ENCODE data around the gene JMJD8. TPM values are rescaled to one million over a fixed set of nuclear protein-coding genes. Genes with fewer than 3 reads are reported as not detected.

JMJD8 gene
- total RNA-seq: 26.1 and 34.5 TPM in 2 replicates

DNA sequence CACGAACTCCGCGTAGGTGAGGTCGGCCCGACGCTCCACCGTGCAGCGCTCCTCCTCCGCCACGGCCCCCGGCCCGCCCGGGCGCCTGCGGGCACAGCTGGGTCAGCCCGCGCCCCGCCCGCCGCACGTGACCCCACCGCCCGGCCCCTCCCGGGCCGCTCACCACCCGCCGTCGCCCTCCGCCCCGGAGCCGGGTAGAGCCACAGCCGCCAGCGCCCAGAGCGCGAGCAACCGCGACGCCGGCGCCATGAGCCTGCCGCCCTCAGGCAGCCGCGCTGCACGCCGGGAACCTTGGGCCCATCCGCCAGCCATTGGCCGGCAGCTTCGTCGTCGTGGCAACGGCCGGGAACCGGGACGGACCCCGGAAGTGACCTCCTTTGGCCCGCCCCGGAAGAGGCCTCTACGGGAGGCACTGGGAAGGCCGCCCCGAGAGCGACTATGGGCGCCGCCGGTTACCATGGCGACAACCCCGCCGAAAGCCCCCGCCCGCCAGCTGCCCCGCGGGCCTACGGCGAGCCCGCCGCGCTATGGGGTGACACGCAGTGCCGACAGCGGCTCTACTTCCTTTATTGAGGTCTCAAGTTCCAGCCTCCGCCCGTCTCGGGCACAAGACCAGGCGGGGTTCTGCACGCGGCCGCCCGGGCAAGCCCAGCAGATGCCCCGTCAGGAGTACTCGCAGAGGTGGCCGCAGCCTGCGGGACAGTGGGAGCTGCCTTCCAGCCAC, at the start of gene JMJD8:
TSS of gene JMJD8 (minus strand) at position 264 of the 724 bp plus-strand sequence. CDS start at position 249, 15 bp downstream.

DNA sequence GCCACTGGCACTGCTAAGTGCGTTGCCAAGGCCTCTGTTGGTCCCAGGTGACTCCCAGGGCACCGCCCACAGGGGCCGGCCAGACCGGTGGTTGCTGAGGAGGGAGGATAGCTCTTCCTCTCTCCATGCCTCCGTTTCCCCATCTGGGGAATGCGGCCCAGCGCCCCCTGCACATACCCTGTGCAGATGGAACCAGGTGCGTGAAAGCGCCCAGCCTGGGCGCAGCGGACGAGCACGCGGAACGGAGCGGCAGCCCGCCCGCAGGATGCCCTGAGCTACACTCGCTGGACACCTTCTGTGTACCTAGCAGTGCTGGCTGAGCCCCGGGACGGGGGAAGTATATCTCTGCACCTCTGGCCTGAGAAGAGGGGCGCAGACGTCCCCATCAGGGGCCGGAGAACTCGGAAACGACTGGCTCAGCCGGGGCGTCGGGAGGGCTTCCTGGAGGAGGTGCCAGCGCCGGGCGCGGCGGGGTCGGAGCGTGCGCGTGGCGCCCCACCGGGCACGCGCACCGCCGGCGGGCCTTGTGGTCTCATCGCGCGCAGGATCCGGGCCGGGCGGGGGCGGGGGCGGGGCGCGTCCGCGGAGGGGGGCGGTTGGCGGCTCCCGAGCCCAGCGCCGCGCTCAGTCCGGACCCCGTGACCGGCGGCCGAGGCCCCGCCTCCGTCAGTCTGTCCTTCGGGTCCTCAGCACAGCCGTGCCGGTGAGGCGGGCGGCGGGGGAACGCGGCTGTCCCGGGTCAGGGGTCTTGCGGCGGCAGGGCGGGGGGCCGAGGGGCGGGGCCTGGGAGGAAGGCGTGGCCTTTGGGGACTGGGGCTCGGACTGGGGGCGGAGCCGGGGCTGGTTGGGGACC, 42.5 kb upstream of the JMJD8 start, which contains the start of the genes CCDC78 and HAGHL:
TSS of gene CCDC78 (minus strand) at position 6 of the 853 bp plus-strand sequence. CDS start 76 bp downstream, outside the sequence.
TSS of gene HAGHL (plus strand) at position 669 of the 853 bp plus-strand sequence. CDS start 404 bp downstream, outside the sequence.

DNA sequence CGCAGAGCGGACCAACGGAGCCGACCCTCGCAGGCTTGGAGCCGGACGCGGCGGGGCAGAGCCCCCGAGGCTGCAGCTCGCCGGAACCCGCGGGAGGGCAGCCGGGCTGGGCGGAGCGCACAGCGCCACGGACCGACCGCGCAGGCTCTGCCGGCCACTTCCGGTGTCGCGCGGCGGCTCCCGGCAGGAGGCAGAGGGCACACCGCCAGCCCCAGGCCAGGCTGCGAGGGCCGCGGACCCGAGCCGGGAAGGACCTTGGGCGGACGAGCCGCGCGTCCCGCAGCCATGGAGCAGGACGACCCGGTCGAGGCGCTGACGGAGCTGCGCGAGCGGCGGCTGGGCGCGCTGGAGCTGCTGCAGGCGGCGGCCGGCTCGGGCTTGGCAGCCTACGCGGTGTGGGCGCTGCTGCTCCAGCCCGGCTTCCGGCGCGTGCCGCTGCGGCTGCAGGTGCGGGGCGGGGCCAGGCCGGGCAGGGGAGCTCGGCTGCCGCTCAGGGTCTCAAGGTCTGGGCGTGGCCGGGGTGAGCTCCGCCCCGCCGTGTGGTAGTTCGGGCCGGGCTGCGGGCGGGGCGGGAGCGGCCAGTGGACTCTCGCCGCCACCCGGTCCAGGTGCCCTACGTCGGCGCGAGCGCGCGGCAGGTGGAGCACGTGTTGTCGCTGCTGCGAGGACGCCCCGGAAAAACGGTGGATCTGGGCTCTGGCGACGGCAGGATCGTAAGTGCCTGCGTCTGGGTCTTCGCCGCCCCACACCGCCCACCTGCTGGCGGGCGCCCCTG, 37.0 kb upstream of the JMJD8 start, which contains the start of gene ANTKMT:
TSS of gene ANTKMT (plus strand) at position 157 of the 775 bp plus-strand sequence. CDS start at position 286, 129 bp downstream.

DNA sequence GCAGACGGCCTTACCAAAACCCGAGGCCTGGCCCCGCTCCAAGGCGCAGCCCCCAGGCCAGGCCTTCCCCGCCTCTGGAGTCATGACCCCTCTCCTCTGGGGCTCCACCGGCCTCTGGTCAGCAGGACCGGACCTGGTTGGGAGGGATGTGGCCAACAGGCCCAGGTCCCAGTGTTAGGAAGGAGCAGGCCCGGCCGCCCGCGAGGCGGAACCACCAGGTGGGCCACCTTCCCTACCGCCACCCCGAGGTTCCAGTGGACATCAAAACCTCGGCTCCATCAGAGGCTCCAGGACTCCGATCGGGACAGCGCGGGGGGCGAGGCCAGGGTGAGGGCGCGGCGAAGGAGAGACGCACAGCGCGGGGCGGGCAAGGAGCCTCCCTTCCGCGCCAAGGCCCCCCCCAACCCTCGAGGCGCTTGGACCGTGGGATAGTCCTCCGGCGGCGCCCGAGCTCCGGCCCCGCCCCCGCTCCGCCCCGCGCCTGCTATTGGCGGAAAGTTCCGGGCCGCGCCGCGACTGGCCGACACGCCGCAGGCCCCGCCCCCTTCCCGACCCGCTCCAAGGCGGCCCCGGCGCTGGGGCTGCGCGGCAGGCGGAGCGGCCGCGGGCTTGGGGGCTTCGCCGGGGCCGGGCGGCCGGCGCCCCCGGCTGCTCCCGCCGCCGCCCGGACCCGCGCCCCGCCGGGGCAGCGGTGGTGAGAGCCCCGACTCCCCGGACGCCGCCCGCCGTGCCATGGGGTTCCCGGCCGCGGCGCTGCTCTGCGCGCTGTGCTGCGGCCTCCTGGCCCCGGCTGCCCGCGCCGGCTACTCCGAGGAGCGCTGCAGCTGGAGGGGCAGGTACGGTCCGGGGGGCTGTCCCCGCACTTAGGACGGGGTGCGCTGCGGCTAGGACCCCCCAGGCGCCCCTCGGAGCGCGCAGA, 30.7 kb upstream of the JMJD8 start, which contains the start of gene METRN:
TSS of gene METRN (plus strand) at position 561 of the 919 bp plus-strand sequence. CDS start at position 733, 172 bp downstream.

GRCh38 chr16:705431-706188, 21.5 kb upstream of the JMJD8 start, which contains the start of gene FBXL16:
TSS of gene FBXL16 (minus strand) at chr16:705801. CDS start at chr16:697405, 8,396 bp downstream.

DNA sequence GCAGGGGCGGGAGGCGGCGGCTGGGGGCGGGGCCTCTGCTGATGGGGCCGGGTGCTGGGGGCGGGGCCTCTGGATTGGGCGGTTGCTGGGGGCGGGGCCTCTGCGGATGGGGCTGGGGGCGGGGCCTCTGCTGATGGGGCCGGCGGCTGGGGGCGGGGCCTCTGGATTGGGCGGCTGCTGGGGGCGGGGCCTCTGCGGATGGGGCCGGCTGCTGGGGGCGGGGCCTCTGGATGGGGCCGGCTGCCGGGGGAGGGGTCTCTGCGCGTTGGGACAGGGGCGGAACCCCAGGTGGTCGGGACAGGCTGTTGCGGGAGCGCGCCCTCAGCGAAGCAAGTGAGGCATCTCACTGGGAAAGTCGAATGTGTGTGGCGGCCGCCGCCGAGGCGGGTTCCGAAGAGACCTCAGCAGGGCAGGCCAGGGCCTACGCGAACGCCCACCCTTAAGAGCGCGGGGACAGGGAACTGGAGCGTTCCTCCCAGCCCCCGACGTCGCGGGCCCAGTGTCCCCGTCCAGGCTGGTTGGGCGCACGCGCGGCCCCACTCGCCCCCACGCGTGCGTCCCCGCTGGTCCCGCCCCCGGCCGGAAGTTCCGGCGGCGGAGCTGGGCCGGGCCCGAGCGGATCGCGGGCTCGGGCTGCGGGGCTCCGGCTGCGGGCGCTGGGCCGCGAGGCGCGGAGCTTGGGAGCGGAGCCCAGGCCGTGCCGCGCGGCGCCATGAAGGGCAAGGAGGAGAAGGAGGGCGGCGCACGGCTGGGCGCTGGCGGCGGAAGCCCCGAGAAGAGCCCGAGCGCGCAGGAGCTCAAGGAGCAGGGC, 4.1 kb downstream of the JMJD8 start, which contains the start of gene STUB1:
TSS of gene STUB1 (plus strand) at position 597 of the 811 bp plus-strand sequence. CDS start at position 713, 116 bp downstream.

GRCh38 chr16:674968-675883, 8.9 kb downstream of the JMJD8 start, which contains the start of gene RHBDL1:
TSS of gene RHBDL1 (plus strand) at chr16:675671. CDS start at chr16:675791, 120 bp downstream.

GRCh38 chr16:667780-668518, 16.2 kb downstream of the JMJD8 start, which contains the start of gene RHOT2:
TSS of gene RHOT2 (plus strand) at chr16:668132. CDS start at chr16:668200, 68 bp downstream.

GRCh38 chr16:648781-649589, 35.1 kb downstream of the JMJD8 start, which contains the start of gene WDR90:
TSS of gene WDR90 (plus strand) at chr16:649365. CDS start at chr16:649417, 52 bp downstream.

GRCh38 chr16:641326-642188, 42.6 kb downstream of the JMJD8 start, which contains the start of gene MCRIP2:
TSS of gene MCRIP2 (plus strand) at chr16:641828. CDS start at chr16:641992, 164 bp downstream.

DNA sequence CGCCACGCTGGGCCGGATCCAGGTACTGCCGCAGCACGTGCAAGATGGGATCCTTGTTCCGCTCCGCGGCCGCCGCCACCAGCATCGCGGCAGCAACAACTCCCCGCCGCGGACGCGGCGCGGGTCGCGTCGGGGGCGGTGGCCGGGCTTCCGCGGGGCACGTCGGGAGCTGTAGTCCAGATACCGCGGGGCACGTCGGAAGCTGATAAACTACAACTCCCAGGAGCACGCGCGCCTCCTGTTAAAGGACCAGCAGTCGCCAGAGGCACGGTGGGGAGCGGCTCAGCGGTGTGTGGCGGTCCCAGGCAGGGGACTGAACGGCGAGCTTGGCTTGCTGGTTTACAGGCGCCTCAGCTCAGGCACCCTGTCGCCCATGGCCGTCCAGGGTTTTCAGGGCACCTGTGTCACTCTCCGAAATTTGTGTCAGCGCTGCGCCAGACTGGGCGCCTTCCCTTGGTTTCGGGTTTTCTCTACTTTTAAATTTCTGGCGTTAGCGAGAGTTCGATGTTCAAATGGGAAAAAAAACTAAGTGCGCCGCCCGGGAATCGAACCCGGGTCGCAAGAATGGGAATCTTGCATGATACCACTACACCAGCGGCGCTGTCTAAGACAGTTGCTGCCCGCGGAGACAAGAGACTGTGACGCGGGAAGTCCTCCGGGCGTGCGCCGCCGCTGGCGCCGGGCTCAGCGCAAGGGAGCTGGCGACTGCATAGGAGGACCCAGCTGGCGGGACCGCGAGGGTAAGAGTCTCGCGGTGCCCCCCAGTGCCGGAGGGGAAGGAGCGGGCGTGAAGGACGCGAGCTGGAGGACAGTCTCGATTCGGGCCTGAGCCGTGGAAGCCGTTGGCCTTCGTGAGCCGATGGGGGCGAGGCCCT, 47.7 kb downstream of the JMJD8 start, which contains the start of gene METTL26:
TSS of gene METTL26 (minus strand) at position 100 of the 875 bp plus-strand sequence. CDS start at position 85, 15 bp downstream.

